HG03139 (cell line): ENCODE data around the gene C17orf78.
"Not testable (repeated sequence)": the region's sequence is repeated elsewhere in the genome, so short reads cannot be mapped to it uniquely, and the experiment has no call there.

Source experiments
- ATAC-seq: cut with Tn5 transposase; IDR thresholded peaks from one replicate; pipeline ENCODE4 v1.9.1; 2021; ENCODE audit not compliant: unreplicated experiment

The C17orf78 gene

DNA sequence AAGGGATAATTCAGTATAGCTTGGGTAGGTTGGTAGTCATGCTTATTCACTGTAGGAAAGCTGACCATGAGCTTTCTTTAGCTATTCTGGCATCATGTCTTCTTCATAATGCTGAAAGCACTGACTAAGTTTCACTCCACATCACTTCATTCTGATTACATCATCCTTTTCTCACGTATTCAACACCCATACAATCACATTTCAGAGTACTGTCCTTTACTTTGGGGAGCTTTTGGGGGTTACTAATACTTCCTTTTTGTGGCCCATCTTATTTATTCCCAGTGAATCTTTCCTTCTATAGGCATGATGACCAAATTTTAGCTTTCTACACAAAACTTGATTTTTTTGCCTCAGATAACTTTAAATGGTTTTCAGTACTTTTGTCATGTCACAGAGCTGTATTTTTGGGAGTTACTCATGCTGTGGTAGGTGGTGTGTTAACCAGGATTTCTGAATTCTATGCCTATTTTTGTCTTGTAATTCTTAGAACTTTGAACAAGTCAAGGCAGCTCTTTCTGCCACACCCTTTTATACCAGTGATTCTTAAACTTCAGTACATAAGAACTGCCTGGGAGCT lies 54.4 kb downstream of the C17orf78 start:
- no peak for ATAC-seq

DNA sequence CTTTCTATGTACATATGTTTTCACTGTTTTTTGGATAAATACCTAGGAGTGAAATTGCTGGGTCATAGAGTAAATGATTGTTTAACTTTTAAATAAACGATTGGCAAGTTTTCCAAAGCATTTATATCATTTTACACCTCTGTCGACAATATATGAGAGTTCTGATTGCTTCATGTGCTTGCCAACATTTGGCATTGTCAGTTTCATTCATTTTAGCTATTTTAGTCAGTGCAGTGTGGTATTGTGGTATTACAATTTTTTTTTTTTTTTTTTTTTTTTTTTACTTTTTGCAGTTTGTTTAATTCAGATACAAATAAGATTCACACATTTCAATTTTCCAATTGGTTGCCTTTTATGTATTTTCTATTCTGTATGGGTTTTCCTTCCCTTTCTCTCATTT lies 56.9 kb downstream of the C17orf78 start:
- no peak for ATAC-seq

- ATAC-seq = no peak
Measured at GRCh38 chr17:37438141-37438540, 62.4 kb downstream of the C17orf78 start.

- no peak for ATAC-seq
Measured at GRCh38 chr17:37440424-37440823, 64.6 kb downstream of the C17orf78 start.

- not testable (repeated sequence) for ATAC-seq
Measured at GRCh38 chr17:37441369-37442014, 65.7 kb downstream of the C17orf78 start.
